Thymus (tissue), 11 donors: ENCODE results near the gene LGR5. TPM values are rescaled to one million over a fixed set of nuclear protein-coding genes. Genes with fewer than 3 reads are reported as not detected.

ENCODE experiments used
- DNase-seq, 9 donors: peaks; one replicate each; pipeline ENCODE4 v3.0.0-alpha.2; 2013; ENCODE audit warnings: low spot score in 9 of 9, low read depth in 6 of 9, missing footprints in 1 of 9
- H3K27ac ChIP-seq, 2 donors: one replicate each; pipeline ENCODE4 v1.5.1; 2013; ENCODE audit warnings: control low read depth in 1 of 2, low read depth in 1 of 2, low read length in 1 of 2, mild to moderate bottlenecking in 1 of 2, moderate library complexity in 1 of 2
- H3K27me3 ChIP-seq, 2 donors: one replicate each; pipeline ENCODE4 v1.5.1; 2013; ENCODE audit warnings: low read length in 1 of 2; ENCODE audit not compliant: control insufficient read depth in 2 of 2, insufficient read depth in 1 of 2
- H3K36me3 ChIP-seq, 2 donors: one replicate each; pipeline ENCODE4 v1.5.1; 2013; ENCODE audit warnings: low read length in 1 of 2, mild to moderate bottlenecking in 1 of 2, moderate library complexity in 1 of 2; ENCODE audit not compliant: control insufficient read depth in 2 of 2, insufficient read depth in 2 of 2
- H3K4me1 ChIP-seq, 2 donors: one replicate each; pipeline ENCODE4 v1.5.1; 2013; ENCODE audit warnings: low read length in 2 of 2; ENCODE audit not compliant: control insufficient read depth in 2 of 2, insufficient read depth in 2 of 2
- H3K4me3 ChIP-seq, 2 donors: one replicate each; pipeline ENCODE4 v1.5.1; 2013; ENCODE audit warnings: low read length in 2 of 2, control low read depth in 1 of 2, mild to moderate bottlenecking in 1 of 2
- H3K9me3 ChIP-seq, 2 donors: one replicate each; pipeline ENCODE4 v1.5.1; 2013; ENCODE audit warnings: low read length in 1 of 2, mild to moderate bottlenecking in 1 of 2; ENCODE audit not compliant: control insufficient read depth in 2 of 2, insufficient read depth in 1 of 2
- WGBS: extraction: QIAGEN DNeasy Blood & Tissue Kit; methylation state at CpG from one replicate; pipeline ENCODE4 v1.1.7; 2013; 5-methylcytosine and 5-hydroxymethylcytosine counted together
- polyA plus RNA-seq: library from polyadenylated mRNA; stranded (reverse); fragments of 200-250 nt; gene quantifications from one replicate; pipeline ENCODE4 v1.2.3, GENCODE V29; 2013
- total RNA-seq: library from RNA; stranded (reverse); fragments of 120-200 nt; gene quantifications from one replicate; pipeline ENCODE4 v1.2.4, GENCODE V29; 2013
- donor health status: healthy.

Gene LGR5
- total and polyA plus RNA-seq, 2 donors = 0.27 to 0.42 TPM

- no peak for DNase-seq
- WGBS = 97% methylated on average over 4 of the region's 4 CpGs
- Histone ChIP-seq H3K9me3 (no peaks in the 10 kb centered on the region), H3K4me3 (no peak overlapping the region), H3K4me1 (no peaks in the 10 kb centered on the region), H3K27ac (no peak overlapping the region), H3K36me3 (no peaks in the 10 kb centered on the region), H3K27me3 (no peaks in the 10 kb centered on the region)
Observed at GRCh38 chr12:71521125-71521524, 81.5 kb downstream of the LGR5 start.

- H3K27me3 ChIP-seq = no peaks in the 10 kb centered on the region
- peak in 1 of 9 donors; percentile 12 for DNase-seq
- no peaks in the 10 kb centered on the region for H3K9me3 ChIP-seq
- WGBS = 7% methylated on average over 2 of the region's 2 CpGs
- no peak overlapping the region for H3K27ac ChIP-seq
- no peak overlapping the region for H3K4me3 ChIP-seq
- no peaks in the 10 kb centered on the region for H3K36me3 ChIP-seq
- no peaks in the 10 kb centered on the region for H3K4me1 ChIP-seq
Observed at GRCh38 chr12:71524626-71525025, 85.0 kb downstream of the LGR5 start.

GRCh38 chr12:71533703-71534102, 94.1 kb downstream of the LGR5 start:
- no peak for DNase-seq
- Histone ChIP-seq H3K27ac (no peak overlapping the region), H3K9me3 (no peaks in the 10 kb centered on the region), H3K4me3 (no peak overlapping the region), H3K27me3 (no peaks in the 10 kb centered on the region), H3K36me3 (no peaks in the 10 kb centered on the region), H3K4me1 (peaks cover 0 to 2% of the 10 kb centered on the region in 2 donors)
- 88% methylated on average over 2 of the region's 2 CpGs for WGBS

- H3K4me3 ChIP-seq = no peak overlapping the region
- WGBS = 45% methylated on average over 2 of the region's 2 CpGs
Observed at GRCh38 chr12:71536279-71536938, 96.8 kb downstream of the LGR5 start.

DNA sequence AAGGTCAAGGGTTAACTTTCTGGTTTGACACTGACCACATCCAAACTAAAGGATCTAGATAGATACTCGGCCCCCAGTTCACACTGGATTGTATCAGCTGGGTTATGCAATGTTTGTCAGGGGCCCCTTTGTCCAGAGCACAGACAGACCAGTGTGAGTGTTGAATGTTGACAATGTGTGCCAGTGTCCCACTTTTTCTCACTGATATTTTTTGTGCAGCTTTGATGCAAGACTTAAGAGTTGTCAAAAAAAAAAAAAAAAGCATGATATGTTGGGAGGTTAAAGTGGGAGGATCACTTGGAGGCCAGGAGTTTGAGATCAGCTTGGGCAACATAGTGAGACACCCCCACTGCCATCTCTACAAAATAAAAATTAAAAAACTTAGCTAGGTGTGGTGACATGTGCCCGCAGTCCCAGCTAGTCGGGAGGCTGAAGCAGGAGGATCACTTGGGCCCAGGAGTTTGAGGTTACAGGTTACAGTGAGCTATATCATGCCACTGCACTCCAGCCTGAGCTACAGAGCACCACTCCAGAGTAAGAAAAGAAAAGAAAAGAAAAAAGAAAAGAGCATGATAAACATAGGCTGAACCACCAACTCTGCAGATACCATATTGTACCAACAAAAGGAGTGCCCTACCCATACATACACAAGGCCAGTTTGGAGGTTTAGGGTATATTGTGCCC, 97.5 kb downstream of the LGR5 start:
- Histone ChIP-seq H3K27me3 (no peaks in the 10 kb centered on the region), H3K4me3 (no peak overlapping the region), H3K9me3 (no peaks in the 10 kb centered on the region), H3K4me1 (peaks cover 0 to 2% of the 10 kb centered on the region in 2 donors), H3K36me3 (no peaks in the 10 kb centered on the region), H3K27ac (no peak overlapping the region)
- no peak for DNase-seq
- WGBS = 90% methylated on average over 3 of the region's 3 CpGs

More at GRCh38 chr12:71536279-71536938, 96.8 kb downstream of the LGR5 start:
- peak in 4 of 9 donors; percentile 5 to 42 (median 11) for DNase-seq
- Histone ChIP-seq H3K4me1 (peaks cover 0 to 2% of the 10 kb centered on the region in 2 donors), H3K9me3 (no peaks in the 10 kb centered on the region), H3K27me3 (no peaks in the 10 kb centered on the region), H3K27ac (no peak overlapping the region), H3K36me3 (no peaks in the 10 kb centered on the region)

GRCh38 chr12:71538807-71539206, 99.2 kb downstream of the LGR5 start:
- no peaks in the 10 kb centered on the region for H3K9me3 ChIP-seq
- 96% methylated on average over 3 of the region's 3 CpGs for WGBS
- no peaks in the 10 kb centered on the region for H3K36me3 ChIP-seq
- H3K4me1 ChIP-seq = peaks cover 0 to 2% of the 10 kb centered on the region in 2 donors
- no peak overlapping the region for H3K27ac ChIP-seq
- no peak overlapping the region for H3K4me3 ChIP-seq
- no peak for DNase-seq
- no peaks in the 10 kb centered on the region for H3K27me3 ChIP-seq

DNA sequence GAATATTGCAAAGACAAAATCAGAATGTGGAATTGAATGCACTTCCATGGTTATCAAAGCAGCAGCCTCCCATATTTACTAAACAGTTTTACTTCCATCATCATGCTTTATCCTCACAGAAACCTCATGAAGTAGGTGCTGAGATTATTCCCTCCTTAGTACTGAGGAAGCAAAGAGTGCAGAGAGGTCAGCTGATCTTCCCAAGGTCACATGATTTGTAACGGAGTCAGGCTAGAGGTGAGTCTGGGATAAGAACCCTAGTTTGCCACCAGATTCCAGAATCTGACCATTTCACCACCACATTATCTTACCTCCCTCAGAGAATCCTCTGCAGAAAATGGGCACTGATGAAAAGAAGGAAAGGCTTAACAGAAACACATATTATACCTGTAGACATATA, 102.0 kb downstream of the LGR5 start:
- no peak for DNase-seq
- H3K4me3 ChIP-seq = no peak overlapping the region
- WGBS = 97% methylated on average over 1 of the region's 1 CpG
- H3K27ac ChIP-seq = no peak overlapping the region
- H3K4me1 ChIP-seq = peaks cover 0 to 2% of the 10 kb centered on the region in 2 donors
- H3K36me3 ChIP-seq = no peaks in the 10 kb centered on the region
- H3K27me3 ChIP-seq = no peaks in the 10 kb centered on the region
- no peaks in the 10 kb centered on the region for H3K9me3 ChIP-seq

DNA sequence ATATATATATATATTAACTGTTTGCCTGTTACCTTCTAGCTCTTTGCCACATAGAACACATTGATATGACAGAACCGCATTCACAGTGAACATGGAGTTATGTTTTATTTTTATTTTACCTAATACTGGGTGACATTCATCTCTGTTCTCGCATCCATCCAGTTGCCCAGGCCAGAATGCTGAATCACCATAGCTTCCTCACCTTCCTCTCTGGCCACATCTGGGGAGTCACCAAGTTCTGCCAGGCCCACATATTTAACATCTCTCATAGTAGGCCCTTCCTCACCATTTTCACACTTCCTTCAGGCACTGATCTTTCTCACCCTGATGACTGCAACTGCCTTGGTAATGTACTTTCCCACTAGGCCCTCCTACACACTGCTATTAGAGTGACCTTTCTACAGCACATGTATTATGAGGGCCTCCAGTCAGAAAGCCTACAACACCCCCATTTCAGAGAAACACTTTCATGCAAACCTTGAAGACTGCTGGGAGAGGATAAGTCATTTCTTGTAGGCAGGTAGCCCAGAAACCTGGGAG, 106.8 kb downstream of the LGR5 start:
- Histone ChIP-seq H3K36me3 (no peaks in the 10 kb centered on the region), H3K27me3 (no peaks in the 10 kb centered on the region), H3K4me3 (no peak overlapping the region), H3K27ac (no peak overlapping the region), H3K4me1 (no peaks in the 10 kb centered on the region), H3K9me3 (no peaks in the 10 kb centered on the region)
- 99% methylated on average over 2 of the region's 2 CpGs for WGBS
- DNase-seq = no peak

- H3K27me3 ChIP-seq = no peaks in the 10 kb centered on the region
- WGBS = 97% methylated on average over 3 of the region's 3 CpGs
- H3K9me3 ChIP-seq = no peaks in the 10 kb centered on the region
- no peak overlapping the region for H3K4me3 ChIP-seq
- no peaks in the 10 kb centered on the region for H3K36me3 ChIP-seq
- no peaks in the 10 kb centered on the region for H3K4me1 ChIP-seq
- H3K27ac ChIP-seq = no peak overlapping the region
- no peak for DNase-seq
Observed at GRCh38 chr12:71548893-71549292, 109.3 kb downstream of the LGR5 start.
